Measurements from ENCODE around the gene LPGAT1.

LPGAT1 gene

GRCh38 chr1:211828584-211829342, 1.8 kb downstream of the LPGAT1 start:
- WGBS (ENCODE audit: insufficient coverage) = 95% methylated on average over 5 of the region's 9 CpGs
- H3K4me1 ChIP-seq (ENCODE audit: control extremely low read depth in 1 of 4, control insufficient read depth in 4 of 4, insufficient read depth in 4 of 4, low read length in 3 of 4) = peaks cover 4 to 34% (median 19%) of the 10 kb centered on the region in 4 experiments
- H3K36me3 ChIP-seq (ENCODE audit: control insufficient read depth in 4 of 4, insufficient read depth in 4 of 4, low read length in 3 of 4) = peaks cover 7 to 14% (median 9%) of the 10 kb centered on the region in 4 experiments
- peak overlapping the region in 5 of 7 experiments; percentile 74 to 94 (median 90) for H3K4me3 ChIP-seq (ENCODE audit: control insufficient read depth in 1 of 7, extremely low read depth in 1 of 7, insufficient read depth in 4 of 7, low read depth in 2 of 7, low read length in 6 of 7)
- ChIA-PET CTCF (interaction anchor here (0.9 to 1.8 kb wide), 2 partner anchors 90 to 147 kb away, joined by 3 read pairs; no protein-coding TSS in a partner anchor), POLR2A (no interaction called here)
- no peaks in the 10 kb centered on the region for H3K27me3 ChIP-seq (replicated peaks in 2 of 5; ENCODE audit: control insufficient read depth in 4 of 5, insufficient read depth in 5 of 5, low read length in 4 of 5)
- H3K27ac ChIP-seq (ENCODE audit: insufficient read depth in 1 of 2, low read depth in 1 of 2, low read length in 2 of 2, poor library complexity in 1 of 2, severe bottlenecking in 2 of 2) = no peak overlapping the region
- no peaks in the 10 kb centered on the region for H3K9me3 ChIP-seq (ENCODE audit: control extremely low read depth in 1 of 5, control insufficient read depth in 4 of 5, insufficient read depth in 2 of 5, low read depth in 1 of 5, low read length in 4 of 5)
- DNase-seq = no peak

- H3K4me1 ChIP-seq (ENCODE audit: control extremely low read depth in 1 of 4, control insufficient read depth in 4 of 4, insufficient read depth in 4 of 4, low read length in 3 of 4) = peaks cover 0 to 25% (median 12%) of the 10 kb centered on the region in 4 experiments
- ChIA-PET CTCF (interaction anchor here (1.0 to 1.6 kb wide), 4 partner anchors 11 to 147 kb away, joined by 3 to 6 read pairs (median 4); no protein-coding TSS in a partner anchor), POLR2A (interaction anchor here (1.1 kb wide), 1 partner anchor 12 kb away, joined by 5 read pairs; no protein-coding TSS in a partner anchor)
- peaks cover 7 to 17% (median 12%) of the 10 kb centered on the region in 4 experiments for H3K36me3 ChIP-seq (ENCODE audit: control insufficient read depth in 4 of 4, insufficient read depth in 4 of 4, low read length in 3 of 4)
- H3K27ac ChIP-seq (ENCODE audit: insufficient read depth in 1 of 2, low read depth in 1 of 2, low read length in 2 of 2, poor library complexity in 1 of 2, severe bottlenecking in 2 of 2) = no peak overlapping the region
- no peak overlapping the region for H3K4me3 ChIP-seq (ENCODE audit: control insufficient read depth in 1 of 7, extremely low read depth in 1 of 7, insufficient read depth in 4 of 7, low read depth in 2 of 7, low read length in 6 of 7)
- no peaks in the 10 kb centered on the region for H3K27me3 ChIP-seq (replicated peaks in 2 of 5; ENCODE audit: control insufficient read depth in 4 of 5, insufficient read depth in 5 of 5, low read length in 4 of 5)
- no peaks in the 10 kb centered on the region for H3K9me3 ChIP-seq (ENCODE audit: control extremely low read depth in 1 of 5, control insufficient read depth in 4 of 5, insufficient read depth in 2 of 5, low read depth in 1 of 5, low read length in 4 of 5)
- no peak for DNase-seq
Measured at GRCh38 chr1:211827051-211827450, 3.5 kb downstream of the LPGAT1 start.

GRCh38 chr1:211825980-211826379, 4.6 kb downstream of the LPGAT1 start:
- ChIA-PET CTCF (interaction anchor here (1.0 to 1.6 kb wide), 3 partner anchors 10 to 12 kb away, joined by 3 to 6 read pairs (median 4); no protein-coding TSS in a partner anchor), POLR2A (no interaction called here)
- H3K4me1 ChIP-seq (ENCODE audit: control extremely low read depth in 1 of 4, control insufficient read depth in 4 of 4, insufficient read depth in 4 of 4, low read length in 3 of 4) = peaks cover 0 to 23% (median 11%) of the 10 kb centered on the region in 4 experiments
- no peak for DNase-seq
- no peaks in the 10 kb centered on the region for H3K27me3 ChIP-seq (replicated peaks in 2 of 5; ENCODE audit: control insufficient read depth in 4 of 5, insufficient read depth in 5 of 5, low read length in 4 of 5)
- H3K4me3 ChIP-seq (ENCODE audit: control insufficient read depth in 1 of 7, extremely low read depth in 1 of 7, insufficient read depth in 4 of 7, low read depth in 2 of 7, low read length in 6 of 7) = no peak overlapping the region
- peaks cover 0 to 3% (median 0%) of the 10 kb centered on the region in 5 experiments for H3K9me3 ChIP-seq (ENCODE audit: control extremely low read depth in 1 of 5, control insufficient read depth in 4 of 5, insufficient read depth in 2 of 5, low read depth in 1 of 5, low read length in 4 of 5)
- H3K27ac ChIP-seq (ENCODE audit: insufficient read depth in 1 of 2, low read depth in 1 of 2, low read length in 2 of 2, poor library complexity in 1 of 2, severe bottlenecking in 2 of 2) = no peak overlapping the region
- H3K36me3 ChIP-seq (ENCODE audit: control insufficient read depth in 4 of 4, insufficient read depth in 4 of 4, low read length in 3 of 4) = peaks cover 10 to 23% (median 13%) of the 10 kb centered on the region in 4 experiments
- WGBS (ENCODE audit: insufficient coverage) = no CpG with 5 or more reads among the region's 1 CpG

- CTCF ChIA-PET = no interaction called here
Measured at GRCh38 chr1:211822677-211823407, 7.7 kb downstream of the LPGAT1 start.

GRCh38 chr1:211816586-211816985, 14.0 kb downstream of the LPGAT1 start:
- Histone ChIP-seq H3K9me3 (ENCODE audit: control extremely low read depth in 1 of 5, control insufficient read depth in 4 of 5, insufficient read depth in 2 of 5, low read depth in 1 of 5, low read length in 4 of 5) (peaks cover 0 to 3% (median 0%) of the 10 kb centered on the region in 5 experiments), H3K27me3 (replicated peaks in 2 of 5; ENCODE audit: control insufficient read depth in 4 of 5, insufficient read depth in 5 of 5, low read length in 4 of 5) (no peaks in the 10 kb centered on the region), H3K4me1 (ENCODE audit: control extremely low read depth in 1 of 4, control insufficient read depth in 4 of 4, insufficient read depth in 4 of 4, low read length in 3 of 4) (peaks cover 2 to 8% (median 6%) of the 10 kb centered on the region in 4 experiments), H3K4me3 (ENCODE audit: control insufficient read depth in 1 of 7, extremely low read depth in 1 of 7, insufficient read depth in 4 of 7, low read depth in 2 of 7, low read length in 6 of 7) (no peak overlapping the region), H3K27ac (ENCODE audit: insufficient read depth in 1 of 2, low read depth in 1 of 2, low read length in 2 of 2, poor library complexity in 1 of 2, severe bottlenecking in 2 of 2) (no peak overlapping the region), H3K36me3 (ENCODE audit: control insufficient read depth in 4 of 4, insufficient read depth in 4 of 4, low read length in 3 of 4) (peaks cover 10 to 31% (median 12%) of the 10 kb centered on the region in 4 experiments)
- ChIA-PET CTCF (interaction anchor here (1.3 to 1.9 kb wide), 3 partner anchors 8 to 18 kb away, joined by 5 to 7 read pairs (median 6); no protein-coding TSS in a partner anchor), POLR2A (no interaction called here)
- DNase-seq = no peak

More at GRCh38 chr1:211822677-211823407, 7.7 kb downstream of the LPGAT1 start:
- POLR2A ChIA-PET = no interaction called here
- 100% methylated on average over 3 of the region's 5 CpGs for WGBS (ENCODE audit: insufficient coverage)
- no peak for DNase-seq
- H3K36me3 ChIP-seq (ENCODE audit: control insufficient read depth in 4 of 4, insufficient read depth in 4 of 4, low read length in 3 of 4) = peaks cover 16 to 36% (median 17%) of the 10 kb centered on the region in 4 experiments
- no peak overlapping the region for H3K4me3 ChIP-seq (ENCODE audit: control insufficient read depth in 1 of 7, extremely low read depth in 1 of 7, insufficient read depth in 4 of 7, low read depth in 2 of 7, low read length in 6 of 7)
- H3K27me3 ChIP-seq (replicated peaks in 2 of 5; ENCODE audit: control insufficient read depth in 4 of 5, insufficient read depth in 5 of 5, low read length in 4 of 5) = no peaks in the 10 kb centered on the region
- no peak overlapping the region for H3K27ac ChIP-seq (ENCODE audit: insufficient read depth in 1 of 2, low read depth in 1 of 2, low read length in 2 of 2, poor library complexity in 1 of 2, severe bottlenecking in 2 of 2)
- H3K4me1 ChIP-seq (ENCODE audit: control extremely low read depth in 1 of 4, control insufficient read depth in 4 of 4, insufficient read depth in 4 of 4, low read length in 3 of 4) = peaks cover 0 to 6% (median 0%) of the 10 kb centered on the region in 4 experiments
- H3K9me3 ChIP-seq (ENCODE audit: control extremely low read depth in 1 of 5, control insufficient read depth in 4 of 5, insufficient read depth in 2 of 5, low read depth in 1 of 5, low read length in 4 of 5) = peaks cover 0 to 3% (median 0%) of the 10 kb centered on the region in 5 experiments

GRCh38 chr1:211814313-211814712, 16.2 kb downstream of the LPGAT1 start:
- ChIA-PET POLR2A (interaction anchor here (1.4 kb wide), 1 partner anchor 13 kb away, joined by 5 read pairs; no protein-coding TSS in a partner anchor), CTCF (interaction anchor here (0.9 to 1.9 kb wide), 5 partner anchors 12 to 160 kb away, joined by 3 to 6 read pairs (median 4); no protein-coding TSS in a partner anchor)
- DNase-seq = no peak
- Histone ChIP-seq H3K36me3 (ENCODE audit: control insufficient read depth in 4 of 4, insufficient read depth in 4 of 4, low read length in 3 of 4) (peaks cover 8 to 21% (median 13%) of the 10 kb centered on the region in 4 experiments), H3K4me1 (ENCODE audit: control extremely low read depth in 1 of 4, control insufficient read depth in 4 of 4, insufficient read depth in 4 of 4, low read length in 3 of 4) (peaks cover 2 to 15% (median 6%) of the 10 kb centered on the region in 4 experiments), H3K27ac (ENCODE audit: insufficient read depth in 1 of 2, low read depth in 1 of 2, low read length in 2 of 2, poor library complexity in 1 of 2, severe bottlenecking in 2 of 2) (no peak overlapping the region), H3K27me3 (replicated peaks in 2 of 5; ENCODE audit: control insufficient read depth in 4 of 5, insufficient read depth in 5 of 5, low read length in 4 of 5) (no peaks in the 10 kb centered on the region), H3K4me3 (ENCODE audit: control insufficient read depth in 1 of 7, extremely low read depth in 1 of 7, insufficient read depth in 4 of 7, low read depth in 2 of 7, low read length in 6 of 7) (no peak overlapping the region), H3K9me3 (ENCODE audit: control extremely low read depth in 1 of 5, control insufficient read depth in 4 of 5, insufficient read depth in 2 of 5, low read depth in 1 of 5, low read length in 4 of 5) (no peaks in the 10 kb centered on the region)
- WGBS (ENCODE audit: insufficient coverage) = 100% methylated on average over 1 of the region's 1 CpG
